Endothelial cell of umbilical vein (primary cell): ENCODE measurements around the gene WDR4.
"Not testable (repeated sequence)": the region's sequence is repeated elsewhere in the genome, so short reads cannot be mapped to it uniquely, and the experiment has no call there.

ENCODE experiments used
- EZH2 ChIP-seq: IDR thresholded peaks from 2 replicates; pipeline ENCODE4 v1.6.1; 2012; ENCODE audit warnings: borderline replicate concordance, low read depth, mild to moderate bottlenecking, moderate library complexity, low read length, inconsistent platforms; ENCODE audit not compliant: severe bottlenecking
- FOS ChIP-seq: IDR thresholded peaks from 2 replicates; pipeline ENCODE4 v1.6.1; 2011; ENCODE audit warnings: mild to moderate bottlenecking, low read length, moderate library complexity, borderline replicate concordance; ENCODE audit not compliant: insufficient read depth
- GATA2 ChIP-seq: IDR thresholded peaks from 2 replicates; pipeline ENCODE4 v1.7.0; 2011; ENCODE audit warnings: low read depth, mild to moderate bottlenecking, moderate library complexity, mixed read lengths, low read length; ENCODE audit not compliant: insufficient read length, insufficient read depth
- JUN ChIP-seq: IDR thresholded peaks from 2 replicates; pipeline ENCODE4 v1.6.1; 2011; ENCODE audit warnings: borderline replicate concordance, low read depth; ENCODE audit not compliant: insufficient read length, insufficient read depth
- MYC ChIP-seq: IDR thresholded peaks from one replicate; pipeline ENCODE4 v1.6.1; 2011; ENCODE audit warnings: mild to moderate bottlenecking, low read depth, low read length
- POLR2A ChIP-seq: IDR thresholded peaks from 2 replicates; pipeline ENCODE4 v1.6.1; 2012; ENCODE audit warnings: low read depth, mild to moderate bottlenecking, control low read depth, low read length
- POLR2AphosphoS5 ChIP-seq: IDR thresholded peaks from 2 replicates; pipeline ENCODE4 v1.6.1; 2012; ENCODE audit warnings: low read depth, mild to moderate bottlenecking, control low read depth, low read length, moderate library complexity; ENCODE audit not compliant: insufficient read depth
- TF ChIP-seq, protein P1 (sequence below), 2 donors: IDR thresholded peaks; 1 replicate in 1 of 2; 2 replicates in 1 of 2; pipeline ENCODE4 v1.5.1; 2011; ENCODE audit warnings: low read length in 2 of 2, mild to moderate bottlenecking in 2 of 2, moderate library complexity in 2 of 2, control low read depth in 1 of 2, inconsistent platforms in 1 of 2, low read depth in 1 of 2; ENCODE audit not compliant: insufficient read depth in 1 of 2; ENCODE audit errors: extremely low read depth in 1 of 2
- TF ChIP-seq, protein P2 (sequence below): IDR thresholded peaks from 2 replicates; pipeline ENCODE4 v1.6.1; 2011; ENCODE audit not compliant: insufficient read depth, insufficient read length

DNA sequence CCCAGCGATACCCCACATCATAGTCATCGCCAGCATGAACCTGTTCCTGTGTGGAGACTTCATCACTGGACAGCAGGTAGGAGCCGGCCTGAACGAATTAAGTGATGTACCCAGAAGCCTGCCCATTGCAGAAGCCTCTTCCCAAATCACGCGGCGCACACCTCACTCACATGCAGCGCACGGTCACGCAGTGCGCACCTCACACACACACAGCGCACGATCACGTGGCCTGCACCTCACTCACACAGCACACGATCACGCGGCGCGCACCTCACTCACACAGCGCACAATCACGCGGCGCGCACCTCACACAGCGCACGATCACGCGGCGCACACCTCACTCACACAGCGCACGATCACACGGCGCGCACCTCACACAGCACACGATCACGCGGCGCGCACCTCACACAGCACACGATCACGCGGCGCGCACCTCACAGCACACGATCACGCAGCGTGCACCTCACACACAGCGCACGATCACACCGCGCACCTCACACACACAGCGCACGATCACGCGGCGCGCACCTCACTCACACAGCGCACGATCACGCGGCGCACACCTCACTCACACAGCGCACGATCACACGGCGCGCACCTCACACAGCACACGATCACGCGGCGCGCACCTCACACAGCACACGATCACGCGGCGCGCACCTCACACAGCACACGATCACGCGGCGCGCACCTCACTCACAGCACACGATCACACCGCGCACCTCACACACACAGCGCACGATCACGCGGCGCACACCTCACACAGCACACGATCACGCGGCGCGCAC, 31.0 kb downstream of the WDR4 start:
- TF ChIP-seq, protein P1, sequence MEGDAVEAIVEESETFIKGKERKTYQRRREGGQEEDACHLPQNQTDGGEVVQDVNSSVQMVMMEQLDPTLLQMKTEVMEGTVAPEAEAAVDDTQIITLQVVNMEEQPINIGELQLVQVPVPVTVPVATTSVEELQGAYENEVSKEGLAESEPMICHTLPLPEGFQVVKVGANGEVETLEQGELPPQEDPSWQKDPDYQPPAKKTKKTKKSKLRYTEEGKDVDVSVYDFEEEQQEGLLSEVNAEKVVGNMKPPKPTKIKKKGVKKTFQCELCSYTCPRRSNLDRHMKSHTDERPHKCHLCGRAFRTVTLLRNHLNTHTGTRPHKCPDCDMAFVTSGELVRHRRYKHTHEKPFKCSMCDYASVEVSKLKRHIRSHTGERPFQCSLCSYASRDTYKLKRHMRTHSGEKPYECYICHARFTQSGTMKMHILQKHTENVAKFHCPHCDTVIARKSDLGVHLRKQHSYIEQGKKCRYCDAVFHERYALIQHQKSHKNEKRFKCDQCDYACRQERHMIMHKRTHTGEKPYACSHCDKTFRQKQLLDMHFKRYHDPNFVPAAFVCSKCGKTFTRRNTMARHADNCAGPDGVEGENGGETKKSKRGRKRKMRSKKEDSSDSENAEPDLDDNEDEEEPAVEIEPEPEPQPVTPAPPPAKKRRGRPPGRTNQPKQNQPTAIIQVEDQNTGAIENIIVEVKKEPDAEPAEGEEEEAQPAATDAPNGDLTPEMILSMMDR (IDR thresholded peaks at IDR 0.05; ENCODE audit: extremely low read depth in 1 of 2, insufficient read depth in 1 of 2, low read depth in 1 of 2, low read length in 2 of 2): not testable (repeated sequence)
- TF ChIP-seq JUN, POLR2A, POLR2AphosphoS5, EZH2, FOS, MYC, GATA2: not testable (repeated sequence)
- TF ChIP-seq, protein P2, sequence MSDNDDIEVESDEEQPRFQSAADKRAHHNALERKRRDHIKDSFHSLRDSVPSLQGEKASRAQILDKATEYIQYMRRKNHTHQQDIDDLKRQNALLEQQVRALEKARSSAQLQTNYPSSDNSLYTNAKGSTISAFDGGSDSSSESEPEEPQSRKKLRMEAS: not testable (repeated sequence)
